Tibial nerve (tissue), 4 donors: Measurements from ENCODE around the gene BRPF1. TPM values are rescaled to one million over a fixed set of nuclear protein-coding genes. Genes with fewer than 3 reads are reported as not detected.

Experiments
- DNase-seq, 2 donors: peaks; one replicate each; pipeline ENCODE4 v3.0.0-alpha.2; 2019; ENCODE audit warnings: low spot score in 2 of 2
- H3K27ac ChIP-seq, 4 donors: fragments of 200-600 bp; sonication (generic) in 3 of 4; one replicate each; pipeline ENCODE4 v1.5.1; 2017 to 2019; ENCODE audit warnings: mild to moderate bottlenecking in 1 of 4
- H3K27me3 ChIP-seq, 2 donors: fragments of 200-600 bp; sonication (generic) in 1 of 2; one replicate each; pipeline versions ENCODE4 v1.5.1 to v1.6.0; 2017 to 2019
- H3K36me3 ChIP-seq, 3 donors: fragments of 200-600 bp; sonication (generic); one replicate each; pipeline ENCODE4 v1.5.1; 2018 to 2019
- H3K4me1 ChIP-seq, 4 donors: fragments of 200-600 bp; sonication (generic) in 3 of 4; one replicate each; pipeline ENCODE4 v1.5.1; 2017 to 2019
- H3K4me3 ChIP-seq, 4 donors: fragments of 200-600 bp; sonication (generic) in 3 of 4; one replicate each; pipeline ENCODE4 v1.5.1; 2017 to 2019; ENCODE audit warnings: mild to moderate bottlenecking in 1 of 4, moderate library complexity in 1 of 4
- H3K9me3 ChIP-seq, 4 donors: fragments of 200-600 bp; sonication (generic) in 3 of 4; one replicate each; pipeline ENCODE4 v1.5.1; 2017 to 2019
- EP300 ChIP-seq, 2 donors: sonication (generic); formaldehyde crosslinking; IDR thresholded peaks; one replicate each; pipeline ENCODE4 v1.6.1; 2017; ENCODE audit warnings: antibody characterized with exemption in 2 of 2, mild to moderate bottlenecking in 1 of 2
- POLR2A ChIP-seq, 2 donors: fragments of 450-650 bp; IDR thresholded peaks; one replicate each; pipeline ENCODE4 v1.6.1; 2017; ENCODE audit warnings: antibody characterized with exemption in 2 of 2, mild to moderate bottlenecking in 2 of 2, moderate library complexity in 2 of 2
- WGBS, 2 donors: methylation state at CpG; one replicate each; pipeline ENCODE4 v1.1.5; 2018; 5-methylcytosine and 5-hydroxymethylcytosine counted together
- total RNA-seq, 4 donors: library from RNA; depleted of rRNA; stranded (reverse); fragments of >200 nt; gene quantifications; one replicate each; pipeline ENCODE4 v1.1.0, GENCODE V29; 2016
- TF ChIP-seq, protein P1 (sequence below), 5 experiments: fragments of 200-600 bp in 3 of 5; fragments of 450-650 bp in 2 of 5; sonication (generic) in 3 of 5; IDR thresholded peaks; one replicate each; pipeline ENCODE4 v1.5.1; 2016 to 2019; ENCODE audit warnings: antibody characterized with exemption in 5 of 5, mild to moderate bottlenecking in 3 of 5, moderate library complexity in 2 of 5

The BRPF1 gene
- total RNA-seq, 4 donors from 2014 or later = 18.0 to 21.0 (median 20.6) TPM

- no peak for DNase-seq
- WGBS, 2 donors = 81 to 83% methylated on average over 3 of the region's 3 CpGs
These were observed 21.3 kb upstream of the BRPF1 start for GRCh38 chr3:9710174-9710739.

DNA sequence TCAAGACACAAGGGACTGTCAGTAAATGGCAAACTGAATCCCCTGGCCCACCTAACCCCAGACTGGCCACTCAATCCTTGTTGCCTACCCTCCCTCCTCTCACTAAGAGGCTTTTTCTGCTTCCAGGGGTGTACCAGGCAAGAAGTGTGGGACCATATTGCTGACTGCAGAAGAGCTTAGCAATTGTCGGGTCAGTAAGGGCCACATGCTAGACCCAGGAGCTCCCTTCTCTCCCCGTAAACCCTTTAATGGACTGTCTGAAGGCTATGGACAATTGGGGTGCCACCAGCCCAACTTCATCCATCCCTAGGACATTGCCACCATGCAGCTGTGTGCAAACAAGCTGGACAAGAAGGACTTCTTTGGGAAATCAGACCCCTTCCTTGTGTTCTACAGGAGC is 19.1 kb upstream of the BRPF1 start:
- TF ChIP-seq, protein P1, sequence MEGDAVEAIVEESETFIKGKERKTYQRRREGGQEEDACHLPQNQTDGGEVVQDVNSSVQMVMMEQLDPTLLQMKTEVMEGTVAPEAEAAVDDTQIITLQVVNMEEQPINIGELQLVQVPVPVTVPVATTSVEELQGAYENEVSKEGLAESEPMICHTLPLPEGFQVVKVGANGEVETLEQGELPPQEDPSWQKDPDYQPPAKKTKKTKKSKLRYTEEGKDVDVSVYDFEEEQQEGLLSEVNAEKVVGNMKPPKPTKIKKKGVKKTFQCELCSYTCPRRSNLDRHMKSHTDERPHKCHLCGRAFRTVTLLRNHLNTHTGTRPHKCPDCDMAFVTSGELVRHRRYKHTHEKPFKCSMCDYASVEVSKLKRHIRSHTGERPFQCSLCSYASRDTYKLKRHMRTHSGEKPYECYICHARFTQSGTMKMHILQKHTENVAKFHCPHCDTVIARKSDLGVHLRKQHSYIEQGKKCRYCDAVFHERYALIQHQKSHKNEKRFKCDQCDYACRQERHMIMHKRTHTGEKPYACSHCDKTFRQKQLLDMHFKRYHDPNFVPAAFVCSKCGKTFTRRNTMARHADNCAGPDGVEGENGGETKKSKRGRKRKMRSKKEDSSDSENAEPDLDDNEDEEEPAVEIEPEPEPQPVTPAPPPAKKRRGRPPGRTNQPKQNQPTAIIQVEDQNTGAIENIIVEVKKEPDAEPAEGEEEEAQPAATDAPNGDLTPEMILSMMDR (IDR thresholded peaks at IDR 0.05) = no peak
- no peak for TF ChIP-seq EP300 (IDR thresholded peaks at IDR 0.05)
- no peak for TF ChIP-seq POLR2A (IDR thresholded peaks at IDR 0.05)
- Histone ChIP-seq H3K27me3 (no peaks in the 10 kb centered on the region), H3K27ac (no peak overlapping the region), H3K9me3 (no peaks in the 10 kb centered on the region), H3K36me3 (no peaks in the 10 kb centered on the region), H3K4me1 (peaks cover 0 to 17% (median 3%) of the 10 kb centered on the region in 4 donors), H3K4me3 (no peak overlapping the region)
- 92 to 96% methylated on average over 2 of the region's 2 CpGs for WGBS, 2 donors
- no peak for DNase-seq

More at GRCh38 chr3:9710174-9710739, 21.3 kb upstream of the BRPF1 start:
- H3K27me3 ChIP-seq = no peaks in the 10 kb centered on the region
- H3K4me1 ChIP-seq = peaks cover 0 to 5% (median 0%) of the 10 kb centered on the region in 4 donors
- TF ChIP-seq EP300 (IDR thresholded peaks at IDR 0.05) (no peak), POLR2A (IDR thresholded peaks at IDR 0.05) (no peak)
- TF ChIP-seq, protein P1 (IDR thresholded peaks at IDR 0.05) = no peak
- no peak overlapping the region for H3K4me3 ChIP-seq
- no peak overlapping the region for H3K27ac ChIP-seq
- no peaks in the 10 kb centered on the region for H3K9me3 ChIP-seq
- H3K36me3 ChIP-seq = no peaks in the 10 kb centered on the region

DNA sequence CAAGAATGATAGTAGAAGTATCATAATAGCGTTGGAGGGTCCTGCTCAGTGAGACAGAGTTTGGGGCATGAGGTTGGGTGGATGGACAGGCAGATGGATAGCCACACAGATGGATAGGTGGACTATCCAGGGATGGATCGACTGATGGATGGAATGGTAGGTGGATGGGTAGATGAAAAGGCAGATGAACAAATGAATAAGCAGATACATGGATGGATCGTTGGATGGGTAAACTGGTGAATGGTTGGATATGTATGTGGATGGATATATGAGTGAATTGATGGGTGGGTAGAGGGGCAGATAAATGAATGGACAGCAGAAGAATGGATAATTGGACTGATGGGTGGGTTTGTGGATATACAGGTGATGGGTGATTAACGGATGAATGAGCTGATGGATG is 18.4 kb upstream of the BRPF1 start:
- H3K36me3 ChIP-seq = no peaks in the 10 kb centered on the region
- H3K27ac ChIP-seq = no peak overlapping the region
- H3K4me1 ChIP-seq = peaks cover 0 to 17% (median 3%) of the 10 kb centered on the region in 4 donors
- H3K9me3 ChIP-seq = no peaks in the 10 kb centered on the region
- DNase-seq = no peak
- TF ChIP-seq, protein P1 (IDR thresholded peaks at IDR 0.05) = no peak
- no peak for TF ChIP-seq POLR2A (IDR thresholded peaks at IDR 0.05)
- no peak for TF ChIP-seq EP300 (IDR thresholded peaks at IDR 0.05)
- no peaks in the 10 kb centered on the region for H3K27me3 ChIP-seq
- WGBS, 2 donors = 88 to 92% methylated on average over 4 of the region's 4 CpGs
- H3K4me3 ChIP-seq = no peak overlapping the region

DNA sequence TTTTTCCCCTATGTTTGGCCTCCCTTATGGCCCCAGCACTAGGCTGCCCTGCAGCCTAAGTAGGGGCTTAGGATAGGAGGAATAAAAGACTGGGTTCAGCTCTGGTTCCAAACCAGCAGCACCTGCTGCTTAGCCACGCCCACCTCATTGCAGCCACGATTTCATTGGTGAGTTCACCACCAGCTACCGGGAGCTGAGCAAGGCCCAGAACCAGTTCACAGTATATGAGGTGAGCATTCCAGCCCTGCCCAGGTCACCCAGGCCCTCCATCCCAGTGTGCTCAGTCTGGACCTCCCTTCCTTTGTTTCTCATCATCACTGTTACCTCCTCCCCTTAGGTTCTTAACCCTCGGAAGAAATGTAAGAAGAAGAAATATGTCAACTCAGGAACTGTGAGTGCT is 16.4 kb upstream of the BRPF1 start:
- peak overlapping the region; percentile 8 to 66 (median 40) for H3K27ac ChIP-seq
- WGBS, 2 donors = 23 to 26% methylated on average over 4 of the region's 4 CpGs

More for the DNA sequence above, 16.4 kb upstream of the BRPF1 start:
- H3K27me3 ChIP-seq = no peaks in the 10 kb centered on the region
- DNase-seq = no peak
- peaks cover 0 to 17% (median 3%) of the 10 kb centered on the region in 4 donors for H3K4me1 ChIP-seq
- no peaks in the 10 kb centered on the region for H3K36me3 ChIP-seq
- no peak overlapping the region for H3K4me3 ChIP-seq
- H3K9me3 ChIP-seq = no peaks in the 10 kb centered on the region
- TF ChIP-seq EP300 (IDR thresholded peaks at IDR 0.05) (no peak), POLR2A (IDR thresholded peaks at IDR 0.05) (no peak)
- TF ChIP-seq, protein P1 (IDR thresholded peaks at IDR 0.05) = no peak
